ENCODE data around the gene ZNF142.

The ZNF142 gene

GRCh38 chr2:218605432-218605831, 54.0 kb downstream of the ZNF142 start:
- in situ Hi-C loops (cut with MboI; ENCODE audit: low sequenced_read_pairs), result no loop called here
